ENCODE results near the gene AHRR. TPM values are rescaled to one million over a fixed set of nuclear protein-coding genes. Genes with fewer than 3 reads are reported as not detected.

AHRR gene
- polyA plus RNA-seq, 2 of the 4 experiments (the other 2 are of a cell fraction) = 1.2 to 1.7 TPM

GRCh38 chr5:421287-421880, 99.9 kb downstream of the AHRR start:
- Histone ChIP-seq H3K27ac (no peak overlapping the region), H3K4me3 (no peak overlapping the region), H3K9me3 (no peaks in the 10 kb centered on the region), H3K4me2 (no peak overlapping the region), H3K4me1 (0 out of 3 replicates have a peak, but pooled peaks cover 5% of the 10 kb centered on the region)
- POLR2A ChIA-PET = no interaction called here
- TF ChIP-seq ELK1 (IDR thresholded peaks at IDR 0.05; ENCODE audit: low read depth, low read length) = no peak
- WGBS (ENCODE audit: missing lambda C conversion rate) = 90% methylated on average over 20 of the region's 34 CpGs
- ATAC-seq (no peak), FAIRE-seq (no peak), DNase-seq (ENCODE audit: low read depth in 1 of 2, low spot score in 1 of 2) (no peak)
- CTCF ChIA-PET = interaction anchor here (1.9 kb wide), 1 partner anchor 105 kb away, joined by 4 read pairs; no protein-coding TSS in a partner anchor

GRCh38 chr5:421901-422300, 100.4 kb downstream of the AHRR start:
- no peak for ATAC-seq
- 0 out of 3 replicates have a peak, but pooled peaks cover 5% of the 10 kb centered on the region for H3K4me1 ChIP-seq
- ChIA-PET CTCF (interaction anchor here (1.9 kb wide), 1 partner anchor 105 kb away, joined by 4 read pairs; no protein-coding TSS in a partner anchor), POLR2A (no interaction called here)
- no peak overlapping the region for H3K4me3 ChIP-seq
- no peaks in the 10 kb centered on the region for H3K9me3 ChIP-seq
- DNase-seq (ENCODE audit: low read depth in 1 of 2, low spot score in 1 of 2) = no peak
- no peak overlapping the region for H3K4me2 ChIP-seq
- no peak overlapping the region for H3K27ac ChIP-seq
- TF ChIP-seq ELK1 (IDR thresholded peaks at IDR 0.05; ENCODE audit: low read depth, low read length) (no peak), NPAS2 (CRISPR knock-in tag; IDR thresholded peaks at IDR 0.05; ENCODE audit: borderline replicate concordance) (no peak), RAD21 (conservative IDR thresholded peaks at IDR 0.05 in 1 of 2, IDR thresholded peaks at IDR 0.05 in 1 of 2) (no peak), RCOR1 (IDR thresholded peaks at IDR 0.05; ENCODE audit: low read depth, low read length) (no peak), CHD4 (IDR thresholded peaks at IDR 0.05; ENCODE audit: borderline replicate concordance) (no peak), KDM1A (IDR thresholded peaks at IDR 0.05; ENCODE audit: low read depth) (no peak), REST (IDR thresholded peaks at IDR 0.05) (no peak), HDAC2 (IDR thresholded peaks at IDR 0.05) (no peak), SMC3 (IDR thresholded peaks at IDR 0.05) (no peak), HOXA7 (CRISPR knock-in tag; IDR thresholded peaks at IDR 0.05) (no peak), ZFP36 (IDR thresholded peaks at IDR 0.05; ENCODE audit: borderline replicate concordance, partially characterized antibody) (no peak), NR3C1 (IDR thresholded peaks at IDR 0.05) (no peak), HMGXB4 (CRISPR knock-in tag; IDR thresholded peaks at IDR 0.05; ENCODE audit: borderline replicate concordance) (no peak), BHLHE40 (IDR thresholded peaks at IDR 0.05; ENCODE audit: low read depth, low read length) (no peak)
- FAIRE-seq = no peak
- 95% methylated on average over 13 of the region's 13 CpGs for WGBS (ENCODE audit: missing lambda C conversion rate)
